COLO668 (cell line): ENCODE measurements around the gene PIP4K2B.

Experiments used
- DNase-seq: peaks from one replicate; lab custom pipeline; 2025; ENCODE audit not compliant: unreplicated experiment; lab: John Stamatoyannopoulos, UW

Gene PIP4K2B

GRCh38 chr17:38730526-38731379 lies 68.6 kb downstream of the PIP4K2B start:
- peak; percentile 64 for DNase-seq

GRCh38 chr17:38729886-38730525 lies 69.3 kb downstream of the PIP4K2B start, which contains the start of gene CISD3:
Gene CISD3 (plus strand): TSS chr17:38730341. CDS start chr17:38730359, 18 bp downstream.
- peak; percentile 92 for DNase-seq

- no peak for DNase-seq
Measured at GRCh38 chr17:38729368-38729885, 69.9 kb downstream of the PIP4K2B start.

GRCh38 chr17:38728290-38728831 lies 71.0 kb downstream of the PIP4K2B start:
- no peak for DNase-seq

GRCh38 chr17:38727736-38728135 lies 71.6 kb downstream of the PIP4K2B start:
- DNase-seq, result no peak

- peak; percentile 1 for DNase-seq
Measured at GRCh38 chr17:38726145-38726544, 73.2 kb downstream of the PIP4K2B start.

GRCh38 chr17:38725066-38725465 lies 74.3 kb downstream of the PIP4K2B start:
- no peak for DNase-seq

GRCh38 chr17:38724337-38724988 lies 74.9 kb downstream of the PIP4K2B start:
- peak; percentile 59 for DNase-seq

- DNase-seq, result no peak
Measured at GRCh38 chr17:38721802-38722201, 77.6 kb downstream of the PIP4K2B start.

GRCh38 chr17:38720941-38721340 lies 78.4 kb downstream of the PIP4K2B start:
- no peak for DNase-seq

- DNase-seq, result no peak
Measured at GRCh38 chr17:38719943-38720641, 79.3 kb downstream of the PIP4K2B start.

- DNase-seq, result no peak
Measured at GRCh38 chr17:38719289-38719942, 79.9 kb downstream of the PIP4K2B start.

- DNase-seq, result no peak
Measured at GRCh38 chr17:38717139-38717745, 82.1 kb downstream of the PIP4K2B start.

GRCh38 chr17:38716368-38717005 lies 82.9 kb downstream of the PIP4K2B start:
- DNase-seq, result no peak
